ENCODE data around the gene MAB21L2.
"Not testable (repeated sequence)": the region's sequence is repeated elsewhere in the genome, so short reads cannot be mapped to it uniquely, and the experiment has no call there.

Gene MAB21L2

GRCh38 chr4:150582146-150582872 lies at the start of gene MAB21L2:
Gene MAB21L2, plus strand, starts transcription at chr4:150582151. Its CDS starts 879 bp downstream, at chr4:150583030.
- no peak for DNase-seq

DNA sequence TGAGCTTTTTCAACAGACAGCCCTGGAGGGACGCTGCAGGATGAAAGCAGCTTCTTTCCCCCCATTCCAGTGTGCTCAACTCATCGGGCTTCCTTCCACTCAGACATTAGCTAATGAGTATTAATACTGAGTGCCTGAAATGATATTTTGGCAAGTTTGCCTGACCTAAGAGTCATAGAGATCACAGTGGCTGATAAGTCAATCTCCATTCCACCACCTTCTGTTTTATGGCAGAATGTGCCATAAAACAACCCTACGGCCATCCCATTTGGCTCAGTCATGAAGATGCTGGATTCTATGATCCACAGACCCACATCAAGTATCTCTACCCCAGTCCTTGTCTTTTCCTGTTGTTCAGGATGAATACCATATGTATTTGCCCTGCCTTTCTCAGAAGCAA lies 48.3 kb upstream of the MAB21L2 start:
- DNase-seq, result no peak

- no peak for DNase-seq
These were observed 47.1 kb upstream of the MAB21L2 start for GRCh38 chr4:150534818-150535217.

DNA sequence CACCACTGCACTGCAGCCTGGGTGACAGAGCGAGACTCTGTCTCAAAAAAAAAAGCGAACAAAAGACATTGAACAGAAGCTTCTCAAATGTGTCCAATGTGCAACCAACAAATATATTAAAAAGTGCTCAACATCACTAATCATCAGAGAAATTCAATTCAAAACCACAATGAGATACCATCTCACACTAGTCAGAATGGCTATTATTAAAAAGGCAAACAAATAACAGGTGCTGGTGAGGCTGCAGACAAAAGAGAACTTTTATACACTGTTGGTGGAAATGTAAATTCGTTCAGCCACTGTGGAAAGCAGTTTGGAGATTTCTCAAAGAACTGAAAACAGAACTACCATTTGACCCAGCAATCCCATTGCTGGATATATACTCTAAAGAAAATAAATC lies 44.0 kb upstream of the MAB21L2 start:
- DNase-seq, result not testable (repeated sequence)

DNA sequence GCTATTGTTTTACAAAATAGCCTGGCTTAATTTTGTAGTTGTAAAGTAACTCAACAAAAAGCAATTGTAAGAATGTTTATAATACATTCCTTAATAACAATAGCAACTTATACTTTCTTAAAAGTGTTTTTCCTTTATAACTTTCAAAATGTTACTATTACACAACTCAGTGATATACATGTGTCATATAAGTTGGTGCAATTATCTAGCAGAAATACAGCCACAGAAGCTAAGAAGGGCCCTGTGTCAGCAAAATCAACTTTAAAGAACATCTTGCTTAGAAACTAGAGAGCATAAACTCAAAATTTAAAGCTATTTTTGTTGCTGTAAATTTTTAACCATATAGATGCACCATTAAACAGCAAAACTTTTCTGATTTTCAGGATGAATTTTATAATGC lies 41.4 kb upstream of the MAB21L2 start:
- DNase-seq, result no peak

GRCh38 chr4:150540959-150541360 lies 41.0 kb upstream of the MAB21L2 start:
- DNase-seq, result no peak

DNA sequence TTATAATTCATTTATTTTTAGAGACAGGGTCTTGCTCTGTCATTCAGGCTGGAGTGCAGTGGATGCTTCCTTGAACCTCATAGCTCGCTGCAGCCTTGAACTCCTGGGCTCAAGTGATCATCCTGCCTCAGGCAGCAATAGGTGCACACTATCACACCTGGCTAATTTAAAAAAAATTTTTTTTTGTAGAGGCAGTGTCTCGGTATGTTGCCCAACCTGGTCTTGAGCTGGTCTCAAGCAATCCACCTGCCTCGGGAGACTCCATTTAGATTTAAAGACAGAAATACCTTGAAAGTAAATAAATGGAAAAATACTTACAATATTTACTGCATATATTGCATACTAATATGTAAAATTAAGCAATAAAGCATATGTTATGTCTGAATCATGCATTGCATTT lies 40.3 kb upstream of the MAB21L2 start:
- no peak for DNase-seq

- no peak for DNase-seq
These were observed 38.9 kb upstream of the MAB21L2 start for GRCh38 chr4:150543042-150543441.

- no peak for DNase-seq
These were observed 35.7 kb upstream of the MAB21L2 start for GRCh38 chr4:150546286-150546685.

- no peak for DNase-seq
These were observed 34.7 kb upstream of the MAB21L2 start for GRCh38 chr4:150547154-150547838.

DNA sequence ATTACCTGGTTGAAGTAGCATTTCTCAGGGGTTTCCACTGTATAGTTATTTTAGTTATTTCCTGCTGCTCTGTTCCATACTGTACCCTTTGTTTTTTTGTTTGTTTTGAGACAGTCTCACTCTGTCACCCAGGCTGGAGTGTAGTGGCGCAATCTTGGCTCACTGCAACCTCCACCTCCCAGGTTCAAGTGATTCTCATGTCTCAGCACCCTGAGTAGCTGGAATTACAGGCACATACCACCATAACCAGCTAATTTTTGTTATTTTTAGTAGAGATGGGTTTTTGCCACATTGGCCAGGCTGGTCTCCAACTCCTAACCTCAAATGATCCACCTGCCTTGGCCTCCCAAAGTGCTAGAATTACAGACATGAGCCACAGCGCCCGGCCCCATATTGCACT lies 24.1 kb upstream of the MAB21L2 start:
- not testable (repeated sequence) for DNase-seq

DNA sequence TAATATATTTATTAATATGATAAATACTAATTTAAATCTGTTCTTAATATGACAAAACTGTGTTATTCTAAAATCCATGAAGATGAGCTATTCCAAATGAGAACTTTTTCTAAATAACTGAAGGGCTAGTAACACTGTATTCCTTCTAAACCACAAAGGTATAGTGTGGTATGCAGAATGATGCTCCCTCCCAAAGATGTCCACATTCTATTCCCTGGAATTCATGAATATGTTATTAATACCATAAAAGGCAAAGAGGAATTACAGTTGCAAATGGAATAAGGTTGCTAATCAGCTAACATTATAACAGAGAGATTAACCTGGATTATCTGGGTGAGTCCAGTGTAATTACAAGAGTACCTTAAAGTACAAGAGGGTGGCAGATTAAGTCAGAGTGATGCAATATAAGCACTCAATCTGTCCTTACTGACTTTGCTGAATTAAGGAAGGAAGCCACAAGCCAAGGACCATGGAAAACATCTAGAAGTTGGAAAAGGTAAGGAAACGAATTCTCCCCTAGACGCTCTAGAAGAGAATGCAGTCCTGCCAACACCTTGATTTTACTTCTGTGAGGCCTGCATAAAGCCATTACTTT lies 20.7 kb upstream of the MAB21L2 start:
- no peak for DNase-seq

DNA sequence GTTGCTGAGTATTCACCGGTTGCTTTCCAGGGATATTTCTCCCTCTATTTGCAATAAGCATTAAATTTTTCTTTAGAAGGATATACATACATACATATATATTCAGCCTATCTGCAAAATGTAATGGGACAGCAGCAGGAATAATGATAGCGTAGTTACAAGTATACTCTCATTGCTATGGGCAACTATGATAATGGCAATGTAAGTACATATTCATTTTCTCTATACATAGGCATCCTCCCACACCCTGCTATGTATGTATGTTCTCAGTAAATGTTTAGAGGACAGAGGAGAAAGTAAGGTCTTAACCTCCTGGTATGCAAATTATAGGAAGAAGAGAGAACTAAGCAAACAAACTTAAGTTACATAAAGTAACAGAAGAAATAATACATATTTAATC lies 19.7 kb upstream of the MAB21L2 start:
- DNase-seq, result no peak

DNA sequence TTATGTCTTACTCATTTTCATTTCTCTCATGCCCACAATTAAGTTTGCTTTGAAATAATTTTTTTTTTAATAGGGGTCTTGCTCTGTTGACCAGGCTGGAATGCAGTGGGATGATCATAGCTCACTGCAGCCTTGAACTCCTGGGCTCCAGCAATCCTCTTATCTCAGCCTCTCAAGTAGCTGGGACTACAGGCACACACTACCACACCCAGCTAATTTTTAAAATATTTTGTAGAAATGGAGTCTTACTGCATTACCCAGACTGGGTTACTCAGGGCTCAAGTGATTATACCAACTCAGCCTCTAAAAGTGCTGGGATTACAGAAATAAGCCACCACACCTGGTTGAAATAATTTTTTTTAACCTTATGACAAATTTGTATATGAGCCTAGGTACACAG lies 19.2 kb upstream of the MAB21L2 start:
- no peak for DNase-seq

- DNase-seq, result not testable (repeated sequence)
These were observed 17.0 kb upstream of the MAB21L2 start for GRCh38 chr4:150564967-150565366.

GRCh38 chr4:150567070-150567469 lies 14.9 kb upstream of the MAB21L2 start:
- DNase-seq, result no peak

DNA sequence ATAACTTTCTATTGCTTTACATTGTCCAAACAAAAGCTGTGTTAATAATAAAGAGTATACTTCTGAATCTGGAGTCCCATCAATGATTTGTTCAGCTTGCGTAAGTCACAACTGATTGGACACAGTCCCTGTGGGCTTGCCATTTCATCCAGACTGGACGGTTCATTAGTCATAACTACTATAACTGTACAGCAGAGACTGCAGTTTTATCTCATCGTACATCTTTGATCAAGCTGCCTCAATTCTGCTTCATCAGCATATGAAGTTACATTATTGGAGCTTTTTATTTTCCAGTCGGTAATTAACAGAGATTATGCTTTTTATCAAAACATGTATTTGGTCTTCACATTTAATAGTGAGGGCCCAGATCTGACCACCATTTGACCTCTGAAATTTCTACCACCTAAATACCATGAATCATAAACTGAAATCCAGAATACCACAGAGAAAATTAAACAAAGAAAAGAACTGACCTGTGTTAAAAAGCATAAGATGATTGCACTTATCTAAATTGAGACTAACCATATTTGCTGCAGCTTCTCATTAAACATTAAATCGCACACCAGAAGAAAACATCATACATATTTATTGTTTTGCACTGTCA lies 12.5 kb upstream of the MAB21L2 start:
- no peak for DNase-seq

DNA sequence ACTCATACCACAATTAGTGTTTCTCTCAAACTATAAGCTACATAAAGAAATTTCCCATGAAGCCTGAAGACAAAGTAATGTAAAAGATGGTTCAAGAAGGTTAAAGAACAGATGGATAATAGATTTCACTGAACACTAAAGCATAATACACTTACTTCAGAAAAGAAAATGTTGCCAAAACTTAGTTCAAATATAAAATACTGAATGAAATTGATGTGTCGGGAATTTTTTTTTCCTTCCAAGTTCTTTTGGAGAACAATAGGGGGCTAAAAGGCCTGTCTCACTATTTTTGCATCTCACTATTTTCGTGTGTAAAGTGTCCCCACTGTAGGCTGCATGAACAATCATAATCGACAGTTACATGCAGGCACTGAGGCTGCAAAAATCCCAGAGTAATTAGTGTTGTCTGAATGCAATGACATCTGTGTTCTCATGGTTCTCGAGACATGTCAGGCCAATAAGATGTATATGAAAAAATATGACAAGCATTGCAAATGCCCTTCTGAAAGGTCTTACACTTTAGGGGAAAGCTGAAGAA lies 11.9 kb upstream of the MAB21L2 start:
- DNase-seq, result no peak

DNA sequence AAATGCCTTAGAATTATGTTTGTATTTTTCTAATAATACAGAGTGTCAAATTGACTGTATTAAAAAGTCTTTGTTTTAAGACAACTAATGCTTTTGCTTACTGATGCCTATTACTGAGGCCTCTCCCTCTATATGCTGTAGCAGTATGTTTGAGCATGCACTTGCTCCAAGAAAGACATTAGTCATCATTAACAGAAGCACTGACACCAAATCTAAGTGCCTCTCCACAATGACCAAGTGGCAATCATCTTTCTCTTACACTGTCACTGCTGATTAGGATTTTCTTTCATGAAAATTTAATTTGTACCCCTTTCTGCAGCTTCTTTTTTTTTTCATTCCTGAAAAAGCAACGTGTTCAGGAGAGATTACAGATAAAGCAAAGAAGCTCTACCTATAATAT lies 11.1 kb upstream of the MAB21L2 start:
- no peak for DNase-seq

- DNase-seq, result no peak
These were observed 9.0 kb upstream of the MAB21L2 start for GRCh38 chr4:150572704-150573504.

GRCh38 chr4:150573534-150573933 lies 8.4 kb upstream of the MAB21L2 start:
- DNase-seq, result no peak

- DNase-seq, result no peak
These were observed 7.3 kb upstream of the MAB21L2 start for GRCh38 chr4:150574678-150575077.

DNA sequence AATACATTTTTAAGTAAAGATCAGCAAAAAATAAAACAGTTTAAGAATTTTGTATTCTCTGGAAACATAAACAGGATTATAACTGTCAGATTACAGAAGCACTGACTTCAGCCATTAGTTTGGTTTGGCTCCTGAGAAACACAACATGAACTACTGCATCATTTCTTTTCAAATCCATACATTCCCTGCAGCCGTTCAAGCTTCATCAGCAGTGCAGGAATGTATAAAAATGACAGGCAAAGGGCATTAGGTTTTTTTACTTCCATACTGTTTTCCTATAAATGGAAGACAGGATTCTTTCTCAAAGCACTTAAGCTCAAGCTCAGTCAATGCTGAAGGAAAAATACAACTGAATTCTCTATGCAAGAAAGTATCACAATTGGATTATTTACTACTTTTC lies 4.2 kb upstream of the MAB21L2 start:
- DNase-seq, result no peak
